ENCODE measurements around the gene ARHGAP6. TPM values are rescaled to one million over a fixed set of nuclear protein-coding genes. Genes with fewer than 3 reads are reported as not detected.

The ARHGAP6 gene
- total RNA-seq, 3 donors from 2014 or later = 10.1 to 32.6 (median 14.7) TPM

DNA sequence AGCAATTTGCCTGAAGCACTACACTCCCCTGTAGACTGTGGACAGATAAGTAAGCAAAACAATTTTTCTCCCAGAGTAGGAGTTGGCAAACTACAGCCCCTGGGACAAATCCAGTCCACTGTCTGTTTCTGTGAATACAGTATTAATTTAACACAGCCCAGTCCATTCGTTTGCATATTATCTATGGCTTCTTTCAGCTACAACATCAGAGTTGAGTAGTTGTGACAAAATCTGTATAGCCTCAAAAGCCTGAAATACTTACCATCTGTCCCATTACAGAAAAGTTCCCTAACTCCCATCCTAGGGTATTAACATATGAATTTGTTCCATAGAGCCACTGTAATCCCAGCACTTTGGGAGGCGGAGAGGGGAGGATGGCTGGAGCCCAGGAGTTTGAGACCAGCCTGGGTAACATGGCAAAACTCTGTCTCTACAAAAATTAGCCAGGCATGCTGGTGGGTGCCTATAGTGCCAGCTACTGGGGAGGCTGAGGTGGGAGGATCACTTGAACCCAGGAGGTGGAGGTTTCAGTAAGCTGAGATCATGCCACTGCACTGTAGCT lies 319.5 kb downstream of the ARHGAP6 start:
- no peaks in the 10 kb centered on the region for H3K36me3 ChIP-seq
- H3K4me1 ChIP-seq = no peaks in the 10 kb centered on the region
- intact Hi-C loops (cut with DNase I; ENCODE audit: low total_unique reads) = no loop called here
- H3K27ac ChIP-seq = no peak overlapping the region
- H3K4me3 ChIP-seq = no peak overlapping the region
- TF ChIP-seq, protein P1, sequence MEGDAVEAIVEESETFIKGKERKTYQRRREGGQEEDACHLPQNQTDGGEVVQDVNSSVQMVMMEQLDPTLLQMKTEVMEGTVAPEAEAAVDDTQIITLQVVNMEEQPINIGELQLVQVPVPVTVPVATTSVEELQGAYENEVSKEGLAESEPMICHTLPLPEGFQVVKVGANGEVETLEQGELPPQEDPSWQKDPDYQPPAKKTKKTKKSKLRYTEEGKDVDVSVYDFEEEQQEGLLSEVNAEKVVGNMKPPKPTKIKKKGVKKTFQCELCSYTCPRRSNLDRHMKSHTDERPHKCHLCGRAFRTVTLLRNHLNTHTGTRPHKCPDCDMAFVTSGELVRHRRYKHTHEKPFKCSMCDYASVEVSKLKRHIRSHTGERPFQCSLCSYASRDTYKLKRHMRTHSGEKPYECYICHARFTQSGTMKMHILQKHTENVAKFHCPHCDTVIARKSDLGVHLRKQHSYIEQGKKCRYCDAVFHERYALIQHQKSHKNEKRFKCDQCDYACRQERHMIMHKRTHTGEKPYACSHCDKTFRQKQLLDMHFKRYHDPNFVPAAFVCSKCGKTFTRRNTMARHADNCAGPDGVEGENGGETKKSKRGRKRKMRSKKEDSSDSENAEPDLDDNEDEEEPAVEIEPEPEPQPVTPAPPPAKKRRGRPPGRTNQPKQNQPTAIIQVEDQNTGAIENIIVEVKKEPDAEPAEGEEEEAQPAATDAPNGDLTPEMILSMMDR (IDR thresholded peaks at IDR 0.05) = no peak
- TF ChIP-seq POLR2AphosphoS5 (IDR thresholded peaks at IDR 0.05) (no peak), POLR2A (IDR thresholded peaks at IDR 0.05) (no peak)
- DNase-seq (ENCODE audit: low spot score in 2 of 2) = no peak
- peaks cover 0 to 18% of the 10 kb centered on the region in 2 donors for H3K27me3 ChIP-seq
- no peaks in the 10 kb centered on the region for H3K9me3 ChIP-seq

- Histone ChIP-seq H3K36me3 (no peaks in the 10 kb centered on the region), H3K9me3 (no peaks in the 10 kb centered on the region), H3K4me1 (no peaks in the 10 kb centered on the region), H3K27ac (no peak overlapping the region), H3K27me3 (peaks cover 0 to 16% of the 10 kb centered on the region in 2 donors), H3K4me3 (no peak overlapping the region)
- intact Hi-C loops (cut with DNase I; ENCODE audit: low total_unique reads) = no loop called here
- DNase-seq (ENCODE audit: low spot score in 2 of 2) = no peak
- TF ChIP-seq POLR2A (IDR thresholded peaks at IDR 0.05) (no peak), POLR2AphosphoS5 (IDR thresholded peaks at IDR 0.05) (no peak)
- TF ChIP-seq, protein P1 (IDR thresholded peaks at IDR 0.05) = no peak
Measured at GRCh38 chrX:11342673-11343072, 323.0 kb downstream of the ARHGAP6 start.

- no peaks in the 10 kb centered on the region for H3K4me1 ChIP-seq
- TF ChIP-seq POLR2A (IDR thresholded peaks at IDR 0.05) (no peak), POLR2AphosphoS5 (IDR thresholded peaks at IDR 0.05) (peak in 1 of 3 donors; percentile 45)
- intact Hi-C loops (cut with DNase I; ENCODE audit: low total_unique reads) = no loop called here
- H3K27me3 ChIP-seq = peaks cover 0 to 18% of the 10 kb centered on the region in 2 donors
- DNase-seq (ENCODE audit: low spot score in 2 of 2) = no peak
- no peaks in the 10 kb centered on the region for H3K9me3 ChIP-seq
- H3K4me3 ChIP-seq = no peak overlapping the region
- H3K36me3 ChIP-seq = no peaks in the 10 kb centered on the region
- peak overlapping the region in 1 of 2 donors; percentile 36 for H3K27ac ChIP-seq
Measured at GRCh38 chrX:11341274-11342201, 324.2 kb downstream of the ARHGAP6 start.

- Histone ChIP-seq H3K4me3 (no peak overlapping the region), H3K27ac (no peak overlapping the region), H3K9me3 (no peaks in the 10 kb centered on the region), H3K36me3 (no peaks in the 10 kb centered on the region), H3K4me1 (no peaks in the 10 kb centered on the region), H3K27me3 (peaks cover 0 to 13% of the 10 kb centered on the region in 2 donors)
- intact Hi-C loops (cut with DNase I; ENCODE audit: low total_unique reads) = loop anchor here (2.0 kb wide), 1 partner anchor 67 kb away; no protein-coding TSS in a partner anchor
- TF ChIP-seq POLR2A (IDR thresholded peaks at IDR 0.05) = no peak
- no peak for TF ChIP-seq POLR2AphosphoS5 (IDR thresholded peaks at IDR 0.05)
- TF ChIP-seq, protein P1 (IDR thresholded peaks at IDR 0.05) = no peak
- no peak for DNase-seq (ENCODE audit: low spot score in 2 of 2)
Measured at GRCh38 chrX:11337292-11338009, 328.3 kb downstream of the ARHGAP6 start.

DNA sequence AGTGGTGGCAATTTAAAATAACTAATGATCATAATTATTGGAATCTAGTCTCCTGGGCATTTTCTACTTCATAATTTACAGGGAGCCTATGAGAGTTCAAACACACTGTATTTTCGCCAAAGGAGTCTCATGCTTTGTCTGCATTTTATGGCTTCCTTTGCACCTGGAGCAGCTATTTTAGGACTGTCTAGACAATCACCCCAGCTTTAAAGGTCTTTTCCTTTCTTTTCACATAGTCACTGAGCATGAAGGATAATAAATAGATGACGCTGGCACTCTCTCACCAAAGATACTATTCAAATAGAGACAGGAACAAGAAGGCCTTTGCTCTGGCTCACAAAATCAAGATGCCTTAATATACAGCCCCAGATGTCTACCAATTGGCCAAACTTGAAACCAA lies 329.5 kb downstream of the ARHGAP6 start:
- no peak for DNase-seq (ENCODE audit: low spot score in 2 of 2)
- Histone ChIP-seq H3K9me3 (no peaks in the 10 kb centered on the region), H3K36me3 (no peaks in the 10 kb centered on the region), H3K4me3 (no peak overlapping the region), H3K4me1 (no peaks in the 10 kb centered on the region), H3K27ac (no peak overlapping the region), H3K27me3 (peaks cover 0 to 13% of the 10 kb centered on the region in 2 donors)
- TF ChIP-seq, protein P1 (IDR thresholded peaks at IDR 0.05) = no peak
- TF ChIP-seq POLR2A (IDR thresholded peaks at IDR 0.05) (no peak), POLR2AphosphoS5 (IDR thresholded peaks at IDR 0.05) (no peak)
- intact Hi-C loops (cut with DNase I; ENCODE audit: low total_unique reads) = loop anchor here (2.0 kb wide), 1 partner anchor 65 kb away; no protein-coding TSS in a partner anchor
